Stimulated activated naive CD8-positive, alpha-beta T cell treated with anti-CD3 and anti-CD28 coated beads, Interleukin-15, Interleukin-2, amounts not matched to agents 100 U/mL and 50 U/mL, for 24 hours (primary cell): ENCODE results near the gene SAPCD2.

Experiments
- ATAC-seq: fragments of 150-1000 bp; cut with Tn5 transposase; one replicate; pipeline ENCODE4 v1.10.0; 2021
- DNase-seq: peaks from one replicate; pipeline ENCODE4 v3.0.0; 2021

The SAPCD2 gene

DNA sequence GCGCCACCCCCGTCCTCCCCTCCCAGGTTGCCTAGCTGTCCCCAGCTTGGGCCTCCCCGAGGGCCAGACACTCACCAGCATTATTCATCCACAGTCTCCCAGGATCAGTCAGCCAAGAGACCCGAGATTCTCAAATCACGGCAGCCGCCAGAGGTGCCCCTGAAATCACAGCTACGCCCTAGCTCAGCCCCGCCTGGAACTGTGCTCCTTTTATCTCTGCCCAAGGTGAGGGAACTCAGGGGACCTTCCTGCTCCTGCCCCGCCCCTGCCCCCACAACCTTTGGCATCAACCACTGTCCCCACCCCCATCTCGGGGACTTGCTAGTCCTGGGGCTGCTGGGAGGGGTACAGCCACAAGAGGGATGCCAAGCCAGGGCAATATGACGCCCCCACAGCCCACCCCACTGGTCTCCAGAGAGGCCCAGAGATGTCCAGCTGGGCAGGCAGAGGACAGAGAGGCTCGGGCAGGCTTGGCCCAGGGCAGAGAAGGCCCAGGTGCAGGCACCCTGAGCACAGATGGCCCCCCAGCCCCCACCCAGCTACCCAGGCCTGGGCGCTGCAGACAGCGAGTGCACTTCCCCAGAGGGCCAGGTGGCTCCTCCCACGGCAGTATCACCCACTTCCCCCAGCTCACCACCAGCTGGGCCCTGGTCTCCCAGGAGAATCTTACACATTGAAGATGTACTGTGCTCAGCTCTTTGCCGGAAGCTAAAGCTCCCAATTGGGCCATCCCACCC, 38.3 kb downstream of the SAPCD2 start, which contains the start of gene FUT7:
FUT7 (minus strand) TSS at position 185 of the 737 bp plus-strand sequence; CDS start at position 88, 97 bp downstream.
- no peak for ATAC-seq
- peak; percentile 35 for DNase-seq

DNA sequence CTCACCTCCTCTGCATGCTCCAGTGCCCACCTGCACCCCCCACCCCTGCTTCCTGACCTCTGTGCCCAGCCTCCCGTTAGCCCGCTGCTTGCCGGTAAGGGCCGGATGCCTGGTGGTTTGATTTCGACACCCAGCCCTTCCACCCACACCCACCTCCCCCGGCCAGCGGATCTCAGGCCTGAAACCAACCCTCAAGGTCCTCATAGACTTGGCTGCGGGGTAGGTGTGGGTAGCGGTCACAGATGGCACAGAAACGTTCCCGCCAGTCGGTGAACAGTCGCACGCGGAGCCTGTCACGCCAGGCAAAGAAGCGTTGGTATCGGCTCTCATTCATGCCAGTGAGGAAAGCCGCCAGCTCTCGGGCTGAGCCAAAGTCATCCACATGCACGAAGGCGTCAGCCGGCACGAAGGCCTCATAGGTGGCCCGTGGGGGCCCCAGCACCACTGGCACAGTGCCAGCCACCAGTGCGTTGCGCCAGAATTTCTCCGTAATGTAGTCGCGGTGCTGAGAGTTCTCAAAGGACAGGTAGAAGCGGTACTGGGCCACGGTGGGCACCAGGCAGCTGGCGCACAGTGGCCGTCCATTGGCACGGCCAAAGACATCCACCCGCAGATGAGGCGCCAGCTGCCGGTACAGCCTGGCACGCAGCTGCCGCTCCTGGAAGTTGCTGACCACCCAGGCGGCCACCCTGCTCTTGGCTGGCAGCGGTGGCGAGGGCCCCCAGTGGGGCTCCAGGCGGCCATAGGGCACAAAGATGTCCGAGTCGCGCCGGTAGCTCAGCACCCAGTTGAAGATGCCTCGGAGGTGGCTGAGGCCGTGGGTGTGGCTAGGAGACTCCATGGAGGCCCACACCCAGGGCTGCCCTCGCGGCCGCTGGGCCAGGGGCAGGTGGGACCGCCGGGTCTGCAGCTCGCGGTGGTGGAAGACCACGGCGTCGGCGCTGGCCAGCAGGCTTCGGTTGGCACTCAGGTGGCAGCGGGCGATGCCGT, 39.5 kb downstream of the SAPCD2 start:
- ATAC-seq (no peak), DNase-seq (peak; percentile 64)

DNA sequence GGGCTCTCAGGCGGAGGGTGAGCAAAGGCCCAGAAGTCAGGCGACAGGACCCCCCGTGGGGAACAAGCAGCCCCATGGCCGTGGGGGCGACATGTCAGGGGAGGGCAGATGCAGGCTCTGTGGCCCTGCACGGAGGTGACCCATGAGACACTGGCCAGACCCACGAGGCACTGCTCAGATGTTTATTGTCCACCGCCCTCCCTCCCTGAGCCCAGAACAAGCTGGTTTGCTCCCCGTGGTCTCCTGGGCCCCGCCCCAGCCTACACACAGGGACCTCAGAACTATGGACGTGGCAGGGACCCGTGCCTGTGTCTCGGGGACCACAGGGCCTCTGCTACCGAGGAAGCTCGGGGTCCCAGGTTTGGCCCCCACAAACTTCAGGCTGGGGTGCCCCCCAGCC, 40.4 kb downstream of the SAPCD2 start:
- DNase-seq = no peak
- ATAC-seq = no peak

DNA sequence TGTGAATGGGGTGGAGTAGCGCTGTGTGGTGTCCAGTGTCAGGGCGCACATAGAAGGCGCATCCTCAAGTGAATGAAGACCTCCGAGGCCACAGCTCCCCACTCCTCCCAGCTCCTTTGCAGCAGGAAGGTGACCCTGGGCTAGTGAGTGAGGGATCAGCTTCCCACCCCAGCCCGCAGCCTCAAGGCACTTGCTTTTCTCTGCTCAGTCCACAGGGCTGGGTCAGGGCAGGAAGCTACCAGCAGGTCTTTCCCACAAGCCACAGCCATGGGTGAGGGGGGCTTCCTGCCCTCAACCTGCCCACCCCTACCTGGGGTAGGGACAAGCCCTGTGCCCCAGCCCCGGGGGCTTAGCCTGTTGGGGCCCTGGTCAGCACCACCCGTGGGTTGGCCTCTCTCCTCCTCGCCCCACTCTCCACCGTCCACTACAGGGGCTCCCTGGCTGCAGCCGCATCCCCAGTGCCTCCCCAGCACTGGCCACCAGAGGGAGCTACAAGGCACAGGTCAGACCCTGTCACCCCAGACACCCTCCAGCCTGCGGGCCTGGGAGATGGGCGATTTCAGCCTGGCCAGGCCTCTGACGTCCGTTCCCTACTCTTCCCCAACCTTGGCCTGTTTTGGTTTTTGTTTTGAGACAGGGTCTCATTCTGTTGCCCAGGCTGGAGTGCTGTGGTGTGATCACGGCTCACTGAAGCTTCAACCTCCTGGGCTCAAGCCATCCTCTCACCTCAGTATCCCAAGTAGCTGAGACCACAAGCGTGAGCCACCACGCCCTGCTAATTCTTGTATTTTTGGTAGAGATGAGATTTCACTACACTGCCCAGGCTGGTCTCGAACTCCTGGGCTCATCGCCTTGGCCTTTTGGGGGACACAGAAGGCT, 41.1 kb downstream of the SAPCD2 start:
- DNase-seq (peak; percentile 90), ATAC-seq (peak; percentile 53)

DNA sequence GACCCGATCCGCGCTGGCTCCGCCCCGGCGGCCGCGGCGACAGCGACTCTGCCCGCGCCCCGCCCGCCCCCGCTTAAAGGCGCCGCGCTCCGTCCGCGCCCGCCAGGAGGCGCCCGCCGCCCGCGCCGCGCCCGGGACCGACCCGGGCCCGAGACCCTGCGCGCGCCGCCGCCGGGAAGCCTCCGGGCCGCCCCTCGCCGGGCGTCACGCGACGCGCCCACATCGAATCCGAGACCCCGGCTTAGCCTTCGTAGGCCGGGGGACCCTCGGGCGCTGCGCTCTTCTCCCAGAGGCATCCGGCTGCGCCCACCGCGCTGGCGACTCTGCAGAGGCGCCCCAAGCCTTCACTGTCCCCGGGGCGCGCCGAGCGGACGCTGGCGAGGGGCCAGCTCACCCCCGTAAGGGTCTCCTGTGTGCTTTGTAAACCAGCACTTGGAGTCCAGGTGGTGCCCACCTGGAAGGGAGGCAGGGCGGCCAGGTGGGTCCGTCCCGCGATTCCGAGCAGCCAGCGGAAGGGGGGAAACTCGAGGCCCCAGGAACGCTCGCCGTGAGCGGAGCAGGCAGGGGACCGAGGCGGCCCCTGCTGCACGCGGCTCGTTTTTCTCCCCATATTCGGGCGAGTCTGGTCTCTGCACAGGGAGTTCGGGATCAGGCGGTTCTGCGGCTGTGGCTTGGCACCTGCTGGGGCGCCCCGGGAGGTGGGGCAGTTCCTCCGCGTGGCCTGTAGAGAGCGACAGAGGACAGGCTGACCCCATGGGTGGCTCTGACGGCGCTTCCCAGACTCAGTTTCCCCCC, 41.9 kb downstream of the SAPCD2 start:
- DNase-seq (peak; percentile 76), ATAC-seq (peak; percentile 35)

DNA sequence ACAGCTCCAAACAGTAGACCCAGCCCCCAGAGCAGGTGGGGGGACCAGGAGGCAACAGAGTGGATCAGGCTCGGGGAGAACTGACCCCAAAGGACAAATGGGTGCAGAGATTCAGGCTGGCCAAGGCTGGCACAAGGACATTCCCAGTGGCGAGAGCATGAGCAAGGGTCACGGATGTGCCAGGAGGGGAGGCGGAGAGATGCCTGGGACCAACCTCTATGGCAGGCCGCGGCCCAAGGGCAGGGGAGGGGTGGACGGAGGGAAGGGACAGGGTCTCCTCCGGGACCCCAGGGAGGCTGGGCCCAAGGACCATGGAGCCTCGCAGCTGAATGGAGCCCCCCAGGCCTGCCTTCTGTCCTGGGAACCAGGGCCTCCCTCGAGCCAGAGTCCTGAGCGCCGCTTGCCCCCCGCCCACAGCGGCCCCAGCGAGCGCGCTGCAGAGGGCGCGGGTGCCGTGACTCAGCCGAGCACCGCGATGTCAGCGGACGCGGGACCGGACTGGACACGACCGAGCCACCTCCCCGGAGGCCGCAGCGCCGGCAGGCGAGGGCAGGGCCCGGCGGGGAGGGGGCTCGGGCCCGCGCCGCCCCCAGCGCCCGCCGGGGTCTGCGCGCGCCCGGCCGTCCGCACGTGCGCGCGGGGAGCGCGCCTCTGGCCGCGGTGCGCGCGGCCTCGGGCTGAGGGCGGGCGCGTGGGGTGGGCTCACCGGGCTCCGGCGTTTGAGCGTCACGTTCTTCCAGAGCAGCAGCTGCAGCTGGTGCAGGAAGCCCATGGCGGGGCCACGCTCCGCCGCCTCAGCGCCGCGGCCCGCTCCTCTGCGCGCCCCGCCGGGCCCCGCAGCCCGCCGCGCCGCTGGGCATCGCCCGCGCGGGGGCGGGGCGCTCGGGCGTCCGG, 42.7 kb downstream of the SAPCD2 start, which contains the start of gene ABCA2:
ABCA2 (minus strand) TSS at position 869 of the 894 bp plus-strand sequence; CDS start at position 772, 97 bp downstream.
- ATAC-seq (no peak), DNase-seq (no peak)

DNA sequence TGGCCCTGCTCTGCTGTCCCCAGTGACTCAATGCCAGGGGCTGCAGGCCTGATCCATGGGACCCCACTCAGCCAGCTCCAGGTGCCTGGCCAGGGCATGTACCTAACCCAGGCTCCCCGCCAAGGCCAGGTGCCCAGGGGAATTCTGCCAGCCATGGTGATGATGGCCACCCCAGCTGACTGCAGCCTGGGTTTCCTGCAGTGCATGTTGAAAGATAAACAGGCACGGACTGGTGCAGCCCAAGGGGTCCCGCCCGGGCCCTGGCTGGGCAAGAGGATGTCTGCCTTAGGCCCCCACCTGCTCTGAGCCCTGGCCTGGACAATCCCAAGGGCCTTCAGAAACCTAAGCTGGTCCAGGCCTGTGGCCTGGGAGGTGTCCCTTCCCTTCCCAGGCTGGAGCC, 43.5 kb downstream of the SAPCD2 start:
- no peak for ATAC-seq
- DNase-seq = no peak

DNA sequence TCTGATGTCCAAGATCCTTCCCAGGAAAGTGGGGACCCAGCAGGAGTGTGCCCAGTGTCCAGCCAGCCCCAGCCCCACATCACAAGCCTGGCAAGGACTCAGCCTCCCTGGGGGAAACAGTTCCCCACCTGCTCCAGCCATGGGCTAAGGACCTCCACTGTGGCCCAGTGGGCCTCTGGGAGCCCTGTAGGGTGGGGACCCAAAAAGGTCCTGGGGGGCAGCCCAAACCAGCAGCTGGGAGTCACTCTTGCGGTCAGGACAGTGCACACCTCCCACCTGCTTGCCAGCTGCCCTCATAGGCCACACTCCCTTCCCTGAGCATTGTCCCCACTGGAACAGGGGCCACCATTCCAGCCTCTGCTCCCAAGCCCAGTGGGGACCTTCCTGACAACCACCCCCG, 44.0 kb downstream of the SAPCD2 start:
- no peak for DNase-seq

DNA sequence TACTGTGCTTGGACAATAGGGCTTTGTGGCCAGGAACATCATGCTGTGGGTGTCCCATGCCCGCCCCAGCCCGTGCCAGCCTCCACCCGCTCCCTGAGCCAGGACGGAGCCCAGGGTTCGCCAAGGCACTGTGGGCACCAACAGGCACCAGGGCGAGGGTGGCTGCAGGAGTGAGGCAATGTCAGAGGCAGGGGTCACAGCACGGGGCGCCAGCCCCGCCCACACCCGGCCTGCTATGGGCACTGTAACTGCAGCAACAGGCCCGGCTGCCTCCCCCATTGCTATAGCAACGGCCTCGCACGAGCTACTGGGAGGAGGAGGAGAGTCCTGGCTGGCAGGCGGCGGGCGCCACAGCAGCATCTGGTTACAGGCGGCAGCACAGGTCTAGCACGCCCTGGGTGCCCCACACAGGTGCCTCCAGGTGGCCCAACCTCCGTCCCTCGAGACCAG, 44.8 kb downstream of the SAPCD2 start:
- no peak for ATAC-seq

More for the DNA sequence above, 44.0 kb downstream of the SAPCD2 start:
- no peak for ATAC-seq

DNA sequence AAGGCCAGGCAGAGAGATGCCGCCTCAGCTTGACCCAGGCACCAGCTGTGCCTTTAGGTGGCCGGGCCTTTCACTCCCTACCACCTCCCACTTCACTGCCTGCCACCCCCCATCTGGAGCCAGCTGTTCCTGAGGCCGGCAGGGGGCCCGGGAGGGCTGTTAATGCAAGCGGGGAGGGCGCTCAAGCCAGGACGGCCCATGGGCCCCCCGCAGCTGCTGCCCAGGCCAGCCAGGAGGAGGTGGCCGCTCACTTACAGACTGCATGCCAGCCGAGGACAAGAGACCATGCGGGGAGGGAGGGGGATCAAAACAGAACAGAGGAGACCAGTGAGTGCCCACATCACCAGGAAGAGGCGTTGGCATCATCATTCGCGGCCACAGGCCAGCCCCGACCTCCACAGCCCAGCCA, 46.8 kb downstream of the SAPCD2 start:
- DNase-seq = no peak
- ATAC-seq = no peak

More for the DNA sequence above, 44.8 kb downstream of the SAPCD2 start:
- no peak for DNase-seq

DNA sequence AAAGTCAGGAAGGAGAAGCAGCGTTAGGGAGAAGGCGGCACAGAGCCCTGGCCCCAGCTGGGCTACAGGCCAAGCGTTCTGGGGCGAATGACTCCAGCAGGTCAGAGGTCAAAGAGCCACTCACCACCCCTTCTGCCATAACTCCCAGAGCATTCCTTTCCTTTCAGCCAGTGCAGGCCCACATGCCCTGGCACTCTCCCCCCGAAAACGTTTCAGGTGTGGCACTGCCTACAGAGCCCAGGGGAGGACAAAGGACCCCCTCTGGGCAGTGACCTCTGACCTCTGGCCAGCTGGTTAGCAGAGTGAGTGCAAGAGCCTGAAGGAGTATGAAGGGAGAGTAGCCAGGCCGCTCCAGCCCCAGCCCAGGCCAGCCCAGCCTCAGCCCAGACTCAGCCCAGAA, 47.2 kb downstream of the SAPCD2 start:
- DNase-seq (no peak), ATAC-seq (no peak)

DNA sequence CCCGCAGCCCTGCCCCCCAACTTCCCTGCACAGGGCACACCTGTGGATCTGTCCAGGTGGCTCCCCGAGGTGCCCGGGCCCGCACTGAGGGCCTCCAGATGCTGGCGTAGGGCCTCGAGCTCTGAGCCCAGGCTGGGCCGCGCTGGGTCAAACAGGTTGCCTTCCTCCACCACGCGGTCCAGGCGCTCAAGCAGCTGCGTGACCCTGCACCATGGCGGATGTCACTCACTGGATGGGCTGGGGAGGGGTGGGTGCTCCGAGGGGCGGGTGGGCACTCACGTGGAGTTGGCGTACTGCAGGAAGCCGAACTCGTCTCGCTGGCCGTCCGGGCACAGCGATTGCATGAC, 47.7 kb downstream of the SAPCD2 start:
- DNase-seq = no peak
- no peak for ATAC-seq

DNA sequence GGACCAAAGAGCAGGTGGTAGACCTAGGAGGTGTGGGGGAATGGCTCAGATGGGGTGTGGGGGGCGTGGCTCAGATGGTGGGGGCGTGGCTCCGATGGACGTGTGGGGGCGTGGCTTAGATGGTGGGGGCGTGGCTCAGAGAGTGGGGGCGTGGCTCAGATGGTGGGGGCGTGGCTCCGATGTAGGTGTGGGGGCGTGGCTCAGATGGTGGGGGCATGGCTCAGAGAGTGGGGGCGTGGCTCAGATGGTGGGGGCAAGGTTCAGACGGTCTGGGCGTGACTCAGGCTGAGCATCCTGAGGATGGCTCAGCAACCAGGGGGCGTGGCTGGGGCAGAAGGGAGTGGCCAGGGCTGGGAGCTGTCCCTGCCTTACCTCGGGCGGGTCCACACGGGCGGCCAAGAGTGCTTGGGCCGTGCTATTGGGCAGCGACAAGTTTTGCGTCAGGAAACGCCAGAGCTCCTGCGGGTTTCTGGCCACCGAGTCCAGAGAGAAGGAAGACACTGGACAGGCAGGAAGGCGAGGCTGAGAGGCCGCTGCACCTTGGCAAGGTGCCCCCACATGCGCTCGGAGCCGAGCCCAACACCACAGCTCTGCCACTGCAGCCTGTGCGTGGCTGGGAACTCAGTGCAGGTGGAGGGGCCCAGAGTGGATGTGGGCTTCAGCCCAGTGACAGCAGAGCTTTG, 48.2 kb downstream of the SAPCD2 start:
- ATAC-seq = peak; percentile 78
- DNase-seq = peak; percentile 81

DNA sequence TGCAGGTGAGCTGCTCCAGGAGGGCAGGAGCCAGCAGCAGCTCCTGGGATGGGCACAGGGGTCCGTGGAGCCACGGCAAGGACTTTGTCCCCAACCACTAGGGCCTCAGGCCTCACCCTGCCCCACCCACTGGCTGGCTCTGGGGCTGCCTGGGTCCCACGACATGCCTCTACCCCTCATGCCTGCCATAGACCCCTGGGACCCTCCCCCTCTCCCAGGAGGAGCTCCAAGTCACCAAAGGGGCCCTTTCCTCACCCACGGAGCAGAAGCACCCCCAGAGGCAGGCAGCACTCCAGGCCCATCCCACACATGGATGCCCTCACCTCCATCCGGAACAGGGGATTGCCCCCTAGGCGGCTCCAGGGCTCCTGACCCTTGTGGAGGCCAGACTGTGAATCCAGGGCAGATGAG, 48.8 kb downstream of the SAPCD2 start:
- ATAC-seq = no peak

DNA sequence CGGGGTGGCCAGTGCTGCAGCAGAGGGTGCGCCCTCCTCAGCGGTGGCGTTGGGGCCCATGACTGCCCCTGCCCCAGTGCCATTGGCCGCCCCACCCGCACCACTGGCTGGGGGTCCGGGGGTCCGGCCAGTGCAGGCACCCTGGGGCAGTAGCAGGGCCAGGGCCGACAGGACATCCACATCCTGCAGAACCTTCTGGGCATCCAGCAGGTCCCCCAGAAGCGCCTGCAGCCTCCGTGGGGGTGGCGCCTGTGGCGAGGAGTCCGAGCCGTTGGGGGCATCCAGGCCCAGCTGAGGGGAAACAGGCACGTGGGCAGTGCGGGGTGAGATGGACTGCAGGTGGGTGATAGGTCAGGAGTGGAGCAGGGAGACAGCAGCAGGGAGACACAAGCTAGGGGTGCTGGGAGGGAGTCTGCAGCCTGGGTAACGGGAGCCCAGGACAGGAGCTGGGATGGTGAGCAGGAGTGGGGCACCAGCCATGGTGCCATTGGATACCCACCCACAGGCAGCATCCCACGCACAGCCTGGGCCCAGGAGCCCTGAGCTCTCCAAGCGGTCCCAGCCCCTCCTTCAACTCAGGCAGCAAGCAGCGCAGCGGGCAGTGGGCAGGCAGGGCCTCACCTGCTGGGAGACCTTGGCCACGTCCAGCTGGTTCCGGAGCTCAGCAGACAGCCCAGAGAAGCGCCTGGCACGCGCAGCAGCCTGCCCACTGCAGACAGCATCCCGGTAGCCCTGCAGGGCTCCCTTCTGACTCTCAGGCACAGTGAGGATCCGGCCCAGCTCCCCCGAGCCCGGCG, 49.4 kb downstream of the SAPCD2 start:
- ATAC-seq = no peak

More for the DNA sequence above, 48.8 kb downstream of the SAPCD2 start:
- no peak for DNase-seq

DNA sequence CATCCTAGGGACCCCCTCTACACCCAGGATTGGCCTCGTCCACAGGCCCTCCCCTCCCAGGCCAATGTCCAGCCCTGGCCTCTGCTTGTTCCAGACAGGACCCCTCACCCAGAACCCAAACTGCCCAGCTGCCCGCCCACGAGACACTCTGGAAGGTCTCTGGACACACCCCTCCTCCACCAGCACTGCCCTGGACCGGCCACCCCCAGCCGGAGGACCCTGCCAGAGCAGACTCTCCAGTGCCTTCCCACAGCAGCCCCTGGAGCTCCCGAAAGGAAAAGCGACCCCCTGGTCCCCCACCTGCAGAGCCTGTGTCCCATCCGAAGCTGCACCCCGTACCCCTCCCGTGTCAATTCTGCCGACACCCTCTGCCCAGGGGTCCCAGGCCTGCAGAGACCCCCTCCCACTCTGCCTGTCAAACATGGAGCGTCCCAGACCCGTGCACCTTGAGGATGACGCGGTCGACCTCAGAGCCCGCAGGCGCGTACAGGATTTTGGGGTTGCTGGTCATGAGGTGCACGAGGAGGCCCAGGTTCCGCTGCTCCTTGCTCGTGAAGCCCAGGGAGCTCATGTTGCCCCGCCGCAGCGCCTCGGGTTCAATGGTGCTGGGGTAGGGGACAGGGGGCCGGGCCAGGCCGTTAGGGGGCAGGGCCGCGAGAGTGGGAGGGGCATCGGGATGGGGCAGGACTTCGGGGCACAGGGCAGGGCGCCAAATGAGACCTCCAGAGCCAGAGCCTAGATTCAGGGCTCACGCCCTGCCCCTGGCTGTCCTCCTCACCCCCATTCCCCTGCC, 50.3 kb downstream of the SAPCD2 start:
- DNase-seq = no peak
- no peak for ATAC-seq

More for the DNA sequence above, 49.4 kb downstream of the SAPCD2 start:
- no peak for DNase-seq

DNA sequence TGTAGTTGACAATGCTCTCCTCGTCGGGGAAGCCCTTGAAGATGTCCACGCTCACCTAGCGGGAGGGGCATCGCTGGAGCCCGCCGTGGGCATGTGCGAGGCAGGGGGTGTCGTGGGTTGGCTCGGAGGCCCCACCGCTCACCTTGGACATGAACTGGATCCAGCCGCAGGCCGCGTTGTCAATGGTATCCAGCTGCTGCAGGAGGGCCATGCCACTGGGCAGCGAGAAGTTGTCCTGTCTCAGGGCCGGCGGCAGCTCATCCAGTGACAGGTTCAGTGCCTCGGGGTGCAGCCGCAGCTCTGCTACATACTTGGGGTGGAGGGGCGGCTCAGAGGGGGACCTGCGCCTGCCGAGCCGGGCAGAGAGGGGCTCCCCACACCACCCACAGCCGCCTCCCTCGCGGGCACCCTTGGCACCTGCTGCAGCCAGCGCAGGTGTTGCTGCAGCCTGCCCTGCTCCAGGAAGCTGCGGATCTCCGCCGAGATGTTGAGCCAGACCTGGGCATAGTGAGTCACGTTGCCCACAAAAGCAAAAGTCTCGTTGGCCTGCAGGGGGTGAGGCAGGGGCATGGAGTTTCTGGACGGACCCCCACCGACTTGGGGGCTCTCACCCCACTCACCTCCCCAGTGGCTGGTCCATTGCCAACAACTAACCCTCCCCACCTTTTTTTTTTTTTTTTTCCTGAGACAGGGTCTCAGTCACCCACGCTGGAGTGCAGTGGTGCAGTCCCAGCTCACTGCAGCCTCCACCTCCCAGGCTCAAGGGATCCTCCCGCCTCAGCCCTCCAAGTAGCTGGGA, 51.4 kb downstream of the SAPCD2 start:
- no peak for DNase-seq
- ATAC-seq = no peak
